ENCODE data around the gene VAC14. TPM values are rescaled to one million over a fixed set of nuclear protein-coding genes. Genes with fewer than 3 reads are reported as not detected.

The VAC14 gene
- polyA plus RNA-seq, 2 of the 4 experiments (the other 2 are of a cell fraction) = 25.3 to 27.0 TPM

- TF ChIP-seq E2F6 (IDR thresholded peaks at IDR 0.05; ENCODE audit: borderline replicate concordance, low read depth) (peak; percentile 46; the same call in 1 of the 2 replicates), RAD21 (conservative IDR thresholded peaks at IDR 0.05 in 1 of 2, IDR thresholded peaks at IDR 0.05 in 1 of 2) (peak; percentile 38 to 49; a peak in 3 of 5 replicates), FOSB (CRISPR knock-in tag; IDR thresholded peaks at IDR 0.05) (no peak), HOXB13 (CRISPR knock-in tag; IDR thresholded peaks at IDR 0.05; ENCODE audit: low read depth) (no peak), EHF (CRISPR knock-in tag; IDR thresholded peaks at IDR 0.05) (no peak), GATA3 (IDR thresholded peaks at IDR 0.05; ENCODE audit: borderline replicate concordance) (peak; percentile 68)
Observed at GRCh38 chr16:70715055-70715858, 85.7 kb downstream of the VAC14 start (continued).

- 74% methylated on average over 10 of the region's 10 CpGs for WGBS (ENCODE audit: missing lambda C conversion rate)
- DNase-seq (ENCODE audit: low read depth in 1 of 2, low spot score in 1 of 2) (no peak), ATAC-seq (no peak), FAIRE-seq (no peak)
- H3K4me3 ChIP-seq = no peak overlapping the region
- H3K4me2 ChIP-seq = peak overlapping the region; percentile 81
- H3K27ac ChIP-seq = peak overlapping the region; percentile 83 to 92
- ChIA-PET CTCF (interaction anchor here (0.8 to 4.5 kb wide), 20 partner anchors 9 to 190 kb away, joined by 3 to 34 read pairs (median 6); no protein-coding TSS in a partner anchor), POLR2A (interaction anchor here (0.6 to 1.4 kb wide), 4 partner anchors 32 to 189 kb away, joined by 3 to 15 read pairs (median 4); partner anchors contain the start of gene VAC14)
- no peak for TF ChIP-seq JUN (IDR thresholded peaks at IDR 0.05)
- TF ChIP-seq MAFK (IDR thresholded peaks at IDR 0.05; ENCODE audit: partially characterized antibody) = no peak
- peaks cover 49% of the 10 kb centered on the region for H3K4me1 ChIP-seq
- 0 out of 3 replicates have a peak, but pooled peaks cover 2% of the 10 kb centered on the region for H3K9me3 ChIP-seq
Observed at GRCh38 chr16:70714581-70715054, 86.3 kb downstream of the VAC14 start.

- Histone ChIP-seq H3K27ac (peak overlapping the region; percentile 83 to 92; a peak in 5 of 6 replicates), H3K9me3 (no peaks in the 10 kb centered on the region), H3K4me2 (peak overlapping the region; percentile 13; the same call in 2 of the 3 replicates), H3K4me1 (peaks cover 49% of the 10 kb centered on the region), H3K4me3 (no peak overlapping the region)
- TF ChIP-seq EHMT2 (IDR thresholded peaks at IDR 0.05; ENCODE audit: low read depth) (no peak), ATOH8 (CRISPR knock-in tag; IDR thresholded peaks at IDR 0.05; ENCODE audit: low read depth) (no peak), JUN (IDR thresholded peaks at IDR 0.05) (no peak)
- CTCF ChIA-PET = interaction anchor here (1.3 to 4.5 kb wide), 7 partner anchors 11 to 57 kb away, joined by 4 to 34 read pairs (median 11); no protein-coding TSS in a partner anchor
- DNase-seq (ENCODE audit: low read depth in 1 of 2, low spot score in 1 of 2) = no peak
- POLR2A ChIA-PET = no interaction called here
- 86% methylated on average over 5 of the region's 10 CpGs for WGBS (ENCODE audit: missing lambda C conversion rate)
- FAIRE-seq = no peak
- ATAC-seq = no peak
Observed at GRCh38 chr16:70713824-70714223, 87.1 kb downstream of the VAC14 start.

DNA sequence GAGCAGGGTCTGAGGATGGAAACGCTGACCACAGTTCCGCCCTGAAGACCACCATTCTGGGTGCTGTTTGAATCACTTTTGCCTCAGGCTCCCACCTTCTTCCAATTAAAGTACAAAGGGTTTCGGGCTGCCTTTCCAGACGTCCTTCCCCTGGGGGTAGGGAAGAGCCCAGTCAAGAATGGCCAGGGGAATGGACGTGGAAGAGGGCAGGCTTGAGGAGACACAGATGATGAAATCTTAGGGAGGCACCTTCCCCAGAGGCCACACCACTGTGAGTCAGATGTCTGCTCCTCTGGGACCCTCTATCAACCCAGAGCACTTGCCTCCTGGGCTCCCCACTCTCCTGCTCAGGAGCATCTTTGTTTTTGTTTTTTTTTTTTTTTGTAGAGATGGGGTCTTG is 87.6 kb downstream of the VAC14 start:
- FAIRE-seq (no peak), DNase-seq (ENCODE audit: low read depth in 1 of 2, low spot score in 1 of 2) (no peak), ATAC-seq (no peak)
- ChIA-PET CTCF (interaction anchor here (1.3 to 4.5 kb wide), 3 partner anchors 25 to 58 kb away, joined by 4 to 34 read pairs (median 10); no protein-coding TSS in a partner anchor), POLR2A (no interaction called here)
- WGBS (ENCODE audit: missing lambda C conversion rate) = 66% methylated on average over 5 of the region's 5 CpGs
- Histone ChIP-seq H3K27ac (peak overlapping the region; percentile 83 to 92; a peak in 5 of 6 replicates), H3K4me2 (peak overlapping the region; percentile 13; the same call in 1 of the 3 replicates), H3K4me3 (no peak overlapping the region), H3K4me1 (peaks cover 49% of the 10 kb centered on the region), H3K9me3 (no peaks in the 10 kb centered on the region)
- TF ChIP-seq BHLHE40 (IDR thresholded peaks at IDR 0.05; ENCODE audit: low read depth, low read length) (no peak), HOXA7 (CRISPR knock-in tag; IDR thresholded peaks at IDR 0.05) (no peak), ZSCAN20 (CRISPR knock-in tag; IDR thresholded peaks at IDR 0.05) (no peak), HEYL (CRISPR knock-in tag; IDR thresholded peaks at IDR 0.05) (no peak), SMC3 (IDR thresholded peaks at IDR 0.05) (no peak), JUN (IDR thresholded peaks at IDR 0.05) (no peak), NPAS2 (CRISPR knock-in tag; IDR thresholded peaks at IDR 0.05; ENCODE audit: borderline replicate concordance) (no peak), PBX3 (IDR thresholded peaks at IDR 0.05) (no peak), EP300 (IDR thresholded peaks at IDR 0.05) (no peak), RAD21 (conservative IDR thresholded peaks at IDR 0.05 in 1 of 2, IDR thresholded peaks at IDR 0.05 in 1 of 2) (no peak), ZC3H11A (IDR thresholded peaks at IDR 0.05) (no peak)
- TF ChIP-seq, protein P1, sequence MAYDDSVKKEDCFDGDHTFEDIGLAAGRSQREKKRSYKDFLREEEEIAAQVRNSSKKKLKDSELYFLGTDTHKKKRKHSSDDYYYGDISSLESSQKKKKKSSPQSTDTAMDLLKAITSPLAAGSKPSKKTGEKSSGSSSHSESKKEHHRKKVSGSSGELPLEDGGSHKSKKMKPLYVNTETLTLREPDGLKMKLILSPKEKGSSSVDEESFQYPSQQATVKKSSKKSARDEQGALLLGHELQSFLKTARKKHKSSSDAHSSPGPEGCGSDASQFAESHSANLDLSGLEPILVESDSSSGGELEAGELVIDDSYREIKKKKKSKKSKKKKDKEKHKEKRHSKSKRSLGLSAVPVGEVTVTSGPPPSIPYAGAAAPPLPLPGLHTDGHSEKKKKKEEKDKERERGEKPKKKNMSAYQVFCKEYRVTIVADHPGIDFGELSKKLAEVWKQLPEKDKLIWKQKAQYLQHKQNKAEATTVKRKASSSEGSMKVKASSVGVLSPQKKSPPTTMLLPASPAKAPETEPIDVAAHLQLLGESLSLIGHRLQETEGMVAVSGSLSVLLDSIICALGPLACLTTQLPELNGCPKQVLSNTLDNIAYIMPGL (CRISPR knock-in tag; IDR thresholded peaks at IDR 0.05; ENCODE audit: borderline replicate concordance) = no peak
- TF ChIP-seq, protein P2, sequence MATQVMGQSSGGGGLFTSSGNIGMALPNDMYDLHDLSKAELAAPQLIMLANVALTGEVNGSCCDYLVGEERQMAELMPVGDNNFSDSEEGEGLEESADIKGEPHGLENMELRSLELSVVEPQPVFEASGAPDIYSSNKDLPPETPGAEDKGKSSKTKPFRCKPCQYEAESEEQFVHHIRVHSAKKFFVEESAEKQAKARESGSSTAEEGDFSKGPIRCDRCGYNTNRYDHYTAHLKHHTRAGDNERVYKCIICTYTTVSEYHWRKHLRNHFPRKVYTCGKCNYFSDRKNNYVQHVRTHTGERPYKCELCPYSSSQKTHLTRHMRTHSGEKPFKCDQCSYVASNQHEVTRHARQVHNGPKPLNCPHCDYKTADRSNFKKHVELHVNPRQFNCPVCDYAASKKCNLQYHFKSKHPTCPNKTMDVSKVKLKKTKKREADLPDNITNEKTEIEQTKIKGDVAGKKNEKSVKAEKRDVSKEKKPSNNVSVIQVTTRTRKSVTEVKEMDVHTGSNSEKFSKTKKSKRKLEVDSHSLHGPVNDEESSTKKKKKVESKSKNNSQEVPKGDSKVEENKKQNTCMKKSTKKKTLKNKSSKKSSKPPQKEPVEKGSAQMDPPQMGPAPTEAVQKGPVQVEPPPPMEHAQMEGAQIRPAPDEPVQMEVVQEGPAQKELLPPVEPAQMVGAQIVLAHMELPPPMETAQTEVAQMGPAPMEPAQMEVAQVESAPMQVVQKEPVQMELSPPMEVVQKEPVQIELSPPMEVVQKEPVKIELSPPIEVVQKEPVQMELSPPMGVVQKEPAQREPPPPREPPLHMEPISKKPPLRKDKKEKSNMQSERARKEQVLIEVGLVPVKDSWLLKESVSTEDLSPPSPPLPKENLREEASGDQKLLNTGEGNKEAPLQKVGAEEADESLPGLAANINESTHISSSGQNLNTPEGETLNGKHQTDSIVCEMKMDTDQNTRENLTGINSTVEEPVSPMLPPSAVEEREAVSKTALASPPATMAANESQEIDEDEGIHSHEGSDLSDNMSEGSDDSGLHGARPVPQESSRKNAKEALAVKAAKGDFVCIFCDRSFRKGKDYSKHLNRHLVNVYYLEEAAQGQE (IDR thresholded peaks at IDR 0.05) = no peak

All from A549 (cell line).